ENCODE data around the gene MSH5. TPM values are rescaled to one million over a fixed set of nuclear protein-coding genes. Genes with fewer than 3 reads are reported as not detected.

The MSH5 gene
- total and polyA plus RNA-seq, 2 of the 13 experiments (the other 11 are each of a cell fraction or from before 2014, with no cell fraction given), result 10.2 to 38.7 TPM

GRCh38 chr6:31737315-31737990 lies 2.4 kb upstream of the MSH5 start (continued):
- TF ChIP-seq HMGXB3 (CRISPR knock-in tag; IDR thresholded peaks at IDR 0.05; ENCODE audit: borderline replicate concordance), result peak; percentile 59; the same call in 1 of the 2 replicates
- TF ChIP-seq BRCA1 (CRISPR knock-in tag; IDR thresholded peaks at IDR 0.05), result no peak
- no peak for TF ChIP-seq SRSF4 (IDR thresholded peaks at IDR 0.05; ENCODE audit: low read depth, low read length, poor library complexity, severe bottlenecking)
- no peak for TF ChIP-seq KLF13 (CRISPR knock-in tag; IDR thresholded peaks at IDR 0.05)
- TF ChIP-seq HOXD1 (CRISPR knock-in tag; IDR thresholded peaks at IDR 0.05), result 0 out of 2 replicates have a peak, but pooled peaks have one; percentile 71
- no peak for TF ChIP-seq RELA (CRISPR knock-in tag; IDR thresholded peaks at IDR 0.05)
- TF ChIP-seq MTERF4 (CRISPR knock-in tag; IDR thresholded peaks at IDR 0.05), result no peak
- peak; percentile 72 for TF ChIP-seq POLR2G (IDR thresholded peaks at IDR 0.05; ENCODE audit: low read depth, low read length)
- TF ChIP-seq ZBTB2 (CRISPR knock-in tag; IDR thresholded peaks at IDR 0.05; ENCODE audit: low read depth), result no peak
- peak; percentile 71 for TF ChIP-seq TEAD3 (CRISPR knock-in tag; optimal IDR thresholded peaks at IDR 0.05; ENCODE audit: borderline replicate concordance)
- TF ChIP-seq POLR2AphosphoS5 (IDR thresholded peaks at IDR 0.05; ENCODE audit: low read depth, low read length), result peak; percentile 73
- TF ChIP-seq ZSCAN9 (CRISPR knock-in tag; IDR thresholded peaks at IDR 0.05; ENCODE audit: borderline replicate concordance), result peak; percentile 29; the same call in 1 of the 2 replicates
- peak; percentile 46; the same call in 1 of the 2 replicates for TF ChIP-seq TAF1 (CRISPR knock-in tag; IDR thresholded peaks at IDR 0.05)
- no peak for TF ChIP-seq BCL3 (CRISPR knock-in tag; IDR thresholded peaks at IDR 0.05)
- peak; percentile 100 for TF ChIP-seq ZNF264 (CRISPR knock-in tag; IDR thresholded peaks at IDR 0.05)
- TF ChIP-seq ZNF232 (CRISPR knock-in tag; IDR thresholded peaks at IDR 0.05; ENCODE audit: borderline replicate concordance), result peak; percentile 88
- no peak for TF ChIP-seq ZNF180 (CRISPR knock-in tag; IDR thresholded peaks at IDR 0.05; ENCODE audit: borderline replicate concordance, low read depth)
- no peak for TF ChIP-seq ZFY (CRISPR knock-in tag; IDR thresholded peaks at IDR 0.05)
- no peak for TF ChIP-seq ELF4 (CRISPR knock-in tag; IDR thresholded peaks at IDR 0.05; ENCODE audit: borderline replicate concordance)
- TF ChIP-seq ATF3 (CRISPR knock-in tag; IDR thresholded peaks at IDR 0.05), result no peak; the same call in 1 of the 2 replicates
- no peak; the same call in none of the 2 replicates for TF ChIP-seq SOX13 (IDR thresholded peaks at IDR 0.05)
- peak in 1 of 2 experiments; percentile 86; a peak in 3 of 4 replicates for TF ChIP-seq SOX13 (CRISPR knock-in tag; conservative IDR thresholded peaks at IDR 0.05 in 1 of 2, IDR thresholded peaks at IDR 0.05 in 1 of 2)

All from HepG2 (cell line).